HCEC 1CT (cell line): ENCODE data around the gene ARL15.
A peak's percentile ranks its signal among the peaks of the same experiment; 100 is the strongest.
"Not testable (repeated sequence)": the region's sequence is repeated elsewhere in the genome, so short reads cannot be mapped to it uniquely, and the experiment has no call there.

ENCODE experiments used
- DNase-seq: peaks from one replicate; pipeline ENCODE4 v3.0.0-alpha.2; 2017

Gene ARL15

GRCh38 chr5:53879708-53880323, 430.6 kb downstream of the ARL15 start:
- no peak for DNase-seq

- DNase-seq = no peak
These were observed 432.4 kb downstream of the ARL15 start for GRCh38 chr5:53878015-53878414.

GRCh38 chr5:53877243-53877642, 433.1 kb downstream of the ARL15 start:
- peak; percentile 73 for DNase-seq

- peak; percentile 12 for DNase-seq
These were observed 436.0 kb downstream of the ARL15 start for GRCh38 chr5:53874409-53874808.

GRCh38 chr5:53873235-53873634, 437.1 kb downstream of the ARL15 start:
- DNase-seq = no peak

GRCh38 chr5:53871775-53872174, 438.6 kb downstream of the ARL15 start:
- no peak for DNase-seq

- no peak for DNase-seq
These were observed 439.3 kb downstream of the ARL15 start for GRCh38 chr5:53871050-53871449.

GRCh38 chr5:53858700-53859456, 451.5 kb downstream of the ARL15 start:
- DNase-seq = no peak

GRCh38 chr5:53856506-53856905, 453.9 kb downstream of the ARL15 start:
- no peak for DNase-seq

GRCh38 chr5:53836851-53837430, 473.4 kb downstream of the ARL15 start:
- DNase-seq = not testable (repeated sequence)

- DNase-seq = peak; percentile 10
These were observed 475.9 kb downstream of the ARL15 start for GRCh38 chr5:53834500-53834899.
